Glutamatergic neuron (in vitro differentiated cells): ENCODE results near the gene GDF7. TPM values are rescaled to one million over a fixed set of nuclear protein-coding genes. Genes with fewer than 3 reads are reported as not detected.

ENCODE experiments used
- DNase-seq: peaks from one replicate; pipeline ENCODE4 v3.0.0; 2022
- H3K27ac Mint-ChIP-seq: one replicate; pipeline ENCODE4 v1.8.0; 2020; ENCODE audit warnings: mild to moderate bottlenecking, mixed read lengths, inconsistent platforms; ENCODE audit not compliant: unreplicated experiment
- H3K27me3 Mint-ChIP-seq: one replicate; pipeline ENCODE4 v1.8.0; 2020; ENCODE audit warnings: mild to moderate bottlenecking, moderate library complexity, mixed read lengths, inconsistent platforms; ENCODE audit not compliant: unreplicated experiment
- H3K36me3 Mint-ChIP-seq: one replicate; pipeline ENCODE4 v1.8.0; 2020; ENCODE audit warnings: mild to moderate bottlenecking, mixed read lengths, inconsistent platforms; ENCODE audit not compliant: unreplicated experiment
- H3K4me1 Mint-ChIP-seq: one replicate; pipeline ENCODE4 v1.8.0; 2020; ENCODE audit warnings: mild to moderate bottlenecking, low read depth, mixed read lengths, inconsistent platforms; ENCODE audit not compliant: unreplicated experiment
- H3K4me3 Mint-ChIP-seq: one replicate; pipeline ENCODE4 v1.8.0; 2020; ENCODE audit warnings: mild to moderate bottlenecking, mixed read lengths, inconsistent platforms; ENCODE audit not compliant: unreplicated experiment
- H3K9me3 Mint-ChIP-seq: one replicate; pipeline ENCODE4 v1.8.0; 2020; ENCODE audit warnings: mild to moderate bottlenecking, moderate library complexity, mixed read lengths, inconsistent platforms; ENCODE audit not compliant: unreplicated experiment
- total RNA-seq: library from RNA; stranded (reverse); fragmentation: NEBNext Ultra II Directional; extraction: Animal tissue kit (Norgen Biotek cat#: 25700); gene quantifications from one replicate; pipeline ENCODE4 v1.2.1, GENCODE V29; 2021; ENCODE audit not compliant: unreplicated experiment
- TF ChIP-seq, protein P1 (sequence below): fragments of 200-600 bp; sonication (generic); IDR thresholded peaks from one replicate; pipeline ENCODE4 v1.5.0; 2021; ENCODE audit not compliant: partially characterized antibody, unreplicated experiment

Gene GDF7
- total RNA-seq, 1 donor from 2014 or later: not detected

DNA sequence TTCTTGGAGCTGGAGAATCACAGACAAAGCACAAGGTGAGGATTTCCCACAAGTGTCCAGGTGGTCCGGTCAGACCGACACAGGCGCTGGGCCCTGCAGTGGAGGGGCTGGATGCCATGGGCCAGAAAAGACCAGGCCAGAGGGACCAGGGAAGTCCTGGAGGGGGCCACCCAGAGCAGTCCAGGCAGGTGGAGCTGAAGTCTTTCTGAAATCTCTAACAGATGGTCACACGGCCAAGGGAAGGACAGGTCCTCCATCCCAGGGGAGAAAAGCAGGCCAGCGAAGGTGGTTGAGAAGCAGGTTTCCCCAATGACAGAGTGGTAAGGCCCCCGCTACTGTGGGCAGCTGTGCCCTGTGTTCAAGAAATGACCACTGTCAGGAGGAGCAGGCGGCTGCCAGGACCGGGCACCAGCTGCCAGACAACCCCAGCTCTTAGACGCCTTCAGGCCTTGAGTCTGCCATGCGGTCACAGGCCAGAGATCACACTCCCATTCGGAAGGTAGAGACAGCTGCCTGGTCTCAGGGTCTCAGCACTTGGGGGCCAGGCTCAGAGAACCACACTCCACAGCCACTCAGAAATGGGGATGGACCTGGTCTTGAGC is 42.0 kb upstream of the GDF7 start:
- peaks cover 34% of the 10 kb centered on the region for H3K4me1 Mint-ChIP-seq
- peaks cover 17% of the 10 kb centered on the region for H3K27me3 Mint-ChIP-seq
- TF ChIP-seq, protein P1, sequence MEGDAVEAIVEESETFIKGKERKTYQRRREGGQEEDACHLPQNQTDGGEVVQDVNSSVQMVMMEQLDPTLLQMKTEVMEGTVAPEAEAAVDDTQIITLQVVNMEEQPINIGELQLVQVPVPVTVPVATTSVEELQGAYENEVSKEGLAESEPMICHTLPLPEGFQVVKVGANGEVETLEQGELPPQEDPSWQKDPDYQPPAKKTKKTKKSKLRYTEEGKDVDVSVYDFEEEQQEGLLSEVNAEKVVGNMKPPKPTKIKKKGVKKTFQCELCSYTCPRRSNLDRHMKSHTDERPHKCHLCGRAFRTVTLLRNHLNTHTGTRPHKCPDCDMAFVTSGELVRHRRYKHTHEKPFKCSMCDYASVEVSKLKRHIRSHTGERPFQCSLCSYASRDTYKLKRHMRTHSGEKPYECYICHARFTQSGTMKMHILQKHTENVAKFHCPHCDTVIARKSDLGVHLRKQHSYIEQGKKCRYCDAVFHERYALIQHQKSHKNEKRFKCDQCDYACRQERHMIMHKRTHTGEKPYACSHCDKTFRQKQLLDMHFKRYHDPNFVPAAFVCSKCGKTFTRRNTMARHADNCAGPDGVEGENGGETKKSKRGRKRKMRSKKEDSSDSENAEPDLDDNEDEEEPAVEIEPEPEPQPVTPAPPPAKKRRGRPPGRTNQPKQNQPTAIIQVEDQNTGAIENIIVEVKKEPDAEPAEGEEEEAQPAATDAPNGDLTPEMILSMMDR: no peak
- H3K4me3 Mint-ChIP-seq: no peak overlapping the region
- H3K36me3 Mint-ChIP-seq: peaks cover 8% of the 10 kb centered on the region
- peak; percentile 10 for DNase-seq
- peaks cover 16% of the 10 kb centered on the region for H3K9me3 Mint-ChIP-seq
- no peak overlapping the region for H3K27ac Mint-ChIP-seq

DNA sequence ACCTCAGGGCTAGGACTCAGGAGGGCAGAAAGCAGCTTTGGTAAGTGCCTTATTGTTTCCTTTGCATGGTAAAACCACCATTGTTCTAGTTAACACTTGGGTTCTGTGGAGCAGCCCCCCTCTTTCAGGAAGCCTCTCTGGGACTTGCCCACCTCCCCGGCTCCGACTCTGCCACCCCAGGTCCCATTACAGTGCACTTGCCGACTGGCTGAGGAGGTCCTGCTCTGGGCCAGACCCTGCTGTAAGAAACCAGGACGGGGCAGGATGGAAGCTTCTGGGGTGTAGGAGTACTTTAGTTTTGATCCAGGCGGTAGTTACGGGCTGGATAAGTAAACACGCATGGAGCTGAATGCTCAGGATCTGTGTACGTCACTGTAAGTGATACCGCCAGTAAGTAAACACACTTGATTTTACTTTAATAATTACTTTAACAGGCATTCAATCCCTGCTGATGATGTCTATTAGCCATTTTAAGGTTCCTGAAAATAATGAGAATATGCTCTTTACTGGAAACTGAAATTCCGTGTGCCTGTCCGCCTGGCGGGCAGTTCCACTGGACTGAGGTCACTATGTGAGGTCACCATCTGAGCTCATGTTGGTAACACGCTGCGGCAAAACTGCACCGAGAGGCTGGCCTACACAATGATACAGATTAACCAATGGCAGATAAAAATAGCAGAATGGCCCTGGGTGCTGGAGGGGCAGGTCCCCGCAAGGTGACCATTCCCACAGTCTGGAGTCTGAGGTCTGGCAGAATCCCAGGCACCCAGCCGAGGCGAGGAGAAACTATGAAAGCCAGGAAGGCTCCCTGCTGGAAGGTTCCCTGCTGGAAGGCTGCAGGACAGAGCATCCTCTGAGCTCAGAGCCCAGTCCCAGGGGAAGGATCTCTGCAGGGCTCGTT is 41.2 kb upstream of the GDF7 start:
- DNase-seq: peak; percentile 7
- Mint-ChIP-seq H3K4me1 (peaks cover 34% of the 10 kb centered on the region), H3K36me3 (peaks cover 2% of the 10 kb centered on the region), H3K4me3 (no peak overlapping the region), H3K9me3 (peaks cover 11% of the 10 kb centered on the region), H3K27me3 (peaks cover 15% of the 10 kb centered on the region), H3K27ac (peak overlapping the region; percentile 38)
- TF ChIP-seq, protein P1: no peak

DNA sequence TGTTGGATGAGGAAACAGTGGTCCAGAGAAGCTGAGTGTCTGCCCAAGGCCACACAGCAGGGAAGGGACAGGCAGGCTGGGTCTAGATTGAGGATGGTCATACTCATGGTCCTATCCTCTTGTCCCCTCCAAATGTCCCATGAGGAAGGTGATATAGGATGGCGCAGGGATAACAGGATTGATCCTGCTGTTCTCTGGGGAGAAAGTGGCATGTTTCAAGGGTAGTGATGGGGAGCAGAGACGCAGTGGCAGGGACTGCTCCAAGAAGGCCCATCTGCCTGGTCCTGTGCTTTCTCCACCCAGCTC is 40.6 kb upstream of the GDF7 start:
- no peak overlapping the region for H3K27ac Mint-ChIP-seq

DNA sequence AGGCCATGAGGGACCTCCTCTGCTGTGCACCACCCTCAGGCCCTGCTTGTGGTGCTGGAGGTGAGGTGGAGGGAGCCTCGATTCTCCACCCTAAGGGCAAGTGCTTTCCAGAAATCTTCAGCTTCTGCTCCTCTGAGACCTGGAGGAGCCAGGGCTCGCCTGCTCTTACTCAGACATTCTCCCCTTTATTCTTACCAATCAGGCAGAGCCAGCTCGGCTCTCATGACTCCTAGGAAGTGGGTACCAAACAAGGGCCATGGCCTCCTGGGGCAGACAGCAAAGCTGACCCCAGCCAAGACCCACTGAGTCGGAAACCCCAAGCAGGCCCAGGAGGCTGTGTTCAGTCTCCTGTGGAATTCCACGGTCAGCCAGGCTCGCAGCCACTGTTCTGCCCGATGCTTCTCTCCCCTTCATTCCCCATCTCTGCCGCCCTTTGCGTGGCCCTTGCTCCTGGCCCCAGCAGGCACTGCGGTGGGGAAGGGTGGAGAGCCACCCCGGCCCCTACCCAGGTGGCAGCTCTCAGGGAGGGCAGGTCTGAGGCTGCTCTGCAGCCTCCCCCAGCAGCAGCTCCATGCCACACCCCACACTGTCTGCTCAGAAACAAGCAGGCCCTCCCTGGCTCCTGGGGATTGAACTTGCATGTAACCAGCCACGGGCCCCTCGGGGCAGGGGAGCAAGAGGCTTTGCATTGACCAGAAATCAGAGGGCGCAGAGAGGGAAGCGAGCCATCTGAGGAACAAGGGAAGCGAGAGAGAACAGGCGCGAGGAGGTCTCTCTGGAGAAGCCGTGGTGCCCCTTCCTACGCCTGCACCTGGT is 40.0 kb upstream of the GDF7 start:
- no peaks in the 10 kb centered on the region for H3K36me3 Mint-ChIP-seq
- TF ChIP-seq, protein P1: no peak
- H3K27ac Mint-ChIP-seq: no peak overlapping the region
- peak; percentile 24 for DNase-seq
- no peak overlapping the region for H3K4me3 Mint-ChIP-seq
- H3K27me3 Mint-ChIP-seq: peaks cover 13% of the 10 kb centered on the region
- peaks cover 10% of the 10 kb centered on the region for H3K9me3 Mint-ChIP-seq
- H3K4me1 Mint-ChIP-seq: peaks cover 34% of the 10 kb centered on the region

More for the DNA sequence above, 40.6 kb upstream of the GDF7 start:
- TF ChIP-seq, protein P1: no peak
- Mint-ChIP-seq H3K9me3 (peaks cover 10% of the 10 kb centered on the region), H3K27me3 (peaks cover 13% of the 10 kb centered on the region), H3K36me3 (no peaks in the 10 kb centered on the region), H3K4me3 (no peak overlapping the region), H3K4me1 (peaks cover 34% of the 10 kb centered on the region)
- no peak for DNase-seq
